ENCODE results near the gene RNF20. TPM values are rescaled to one million over a fixed set of nuclear protein-coding genes. Genes with fewer than 3 reads are reported as not detected.
"Not testable (repeated sequence)": the region's sequence is repeated elsewhere in the genome, so short reads cannot be mapped to it uniquely, and the experiment has no call there.

Gene RNF20
- 10 to 100 TPM; 50.1 to 67.4 (median 57.4) TPM for polyA plus RNA-seq (ENCODE audit: insufficient read length in 4 of 4)

GRCh38 chr9:101533334-101534204, at the start of gene RNF20:
Gene RNF20, plus strand, starts transcription at chr9:101533853. Its CDS starts 1,571 bp downstream, at chr9:101535424.
- DNase-seq (ENCODE audit: low read depth in 4 of 4, low spot score in 2 of 4): peak; percentile 98 to 100 (median 100)

- DNase-seq (ENCODE audit: low read depth in 4 of 4, low spot score in 2 of 4): no peak
These were observed 49.6 kb upstream of the RNF20 start for GRCh38 chr9:101484046-101484445.

- DNase-seq (ENCODE audit: low read depth in 4 of 4, low spot score in 2 of 4): peak in 3 of 4 donors; percentile 24 to 36 (median 34)
These were observed 47.5 kb upstream of the RNF20 start for GRCh38 chr9:101485924-101486692.

- DNase-seq (ENCODE audit: low read depth in 4 of 4, low spot score in 2 of 4): peak in 3 of 4 donors; percentile 46 to 58 (median 52)
These were observed 46.8 kb upstream of the RNF20 start for GRCh38 chr9:101486693-101487442.

- peak in 1 of 4 donors; percentile 24 for DNase-seq (ENCODE audit: low read depth in 4 of 4, low spot score in 2 of 4)
These were observed 46.2 kb upstream of the RNF20 start for GRCh38 chr9:101487443-101487840.

- no peak for DNase-seq (ENCODE audit: low read depth in 4 of 4, low spot score in 2 of 4)
These were observed 37.8 kb upstream of the RNF20 start for GRCh38 chr9:101495810-101496209.

- no peak for DNase-seq (ENCODE audit: low read depth in 4 of 4, low spot score in 2 of 4)
These were observed 35.3 kb upstream of the RNF20 start for GRCh38 chr9:101498323-101498722.

- DNase-seq (ENCODE audit: low read depth in 4 of 4, low spot score in 2 of 4): no peak
These were observed 29.5 kb upstream of the RNF20 start for GRCh38 chr9:101504188-101504587.

- DNase-seq (ENCODE audit: low read depth in 4 of 4, low spot score in 2 of 4): no peak
These were observed 25.4 kb upstream of the RNF20 start for GRCh38 chr9:101508211-101508610.

- DNase-seq (ENCODE audit: low read depth in 4 of 4, low spot score in 2 of 4): no peak
These were observed 24.1 kb upstream of the RNF20 start for GRCh38 chr9:101509572-101509971.

GRCh38 chr9:101510459-101510858, 23.2 kb upstream of the RNF20 start:
- no peak for DNase-seq (ENCODE audit: low read depth in 4 of 4, low spot score in 2 of 4)

- no peak for DNase-seq (ENCODE audit: low read depth in 4 of 4, low spot score in 2 of 4)
These were observed 22.6 kb upstream of the RNF20 start for GRCh38 chr9:101511009-101511408.

GRCh38 chr9:101512116-101512515, 21.5 kb upstream of the RNF20 start:
- no peak for DNase-seq (ENCODE audit: low read depth in 4 of 4, low spot score in 2 of 4)

- DNase-seq (ENCODE audit: low read depth in 4 of 4, low spot score in 2 of 4): no peak
These were observed 20.3 kb upstream of the RNF20 start for GRCh38 chr9:101513351-101513750.

- no peak for DNase-seq (ENCODE audit: low read depth in 4 of 4, low spot score in 2 of 4)
These were observed 19.6 kb upstream of the RNF20 start for GRCh38 chr9:101514071-101514470.

- DNase-seq (ENCODE audit: low read depth in 4 of 4, low spot score in 2 of 4): no peak
These were observed 17.0 kb upstream of the RNF20 start for GRCh38 chr9:101516655-101517054.

- not testable (repeated sequence) for DNase-seq (ENCODE audit: low read depth in 4 of 4, low spot score in 2 of 4)
These were observed 15.2 kb upstream of the RNF20 start for GRCh38 chr9:101518489-101518888.

- no peak for DNase-seq (ENCODE audit: low read depth in 4 of 4, low spot score in 2 of 4)
These were observed 9.3 kb upstream of the RNF20 start for GRCh38 chr9:101524371-101524770.

GRCh38 chr9:101527066-101527465, 6.6 kb upstream of the RNF20 start:
- no peak for DNase-seq (ENCODE audit: low read depth in 4 of 4, low spot score in 2 of 4)

- DNase-seq (ENCODE audit: low read depth in 4 of 4, low spot score in 2 of 4): no peak
These were observed 5.6 kb upstream of the RNF20 start for GRCh38 chr9:101528015-101528414.
